K562 (cell line): ENCODE results near the gene AKAP13.

Experiments used
- CBFB ChIP-seq: sonication (generic); formaldehyde crosslinking; IDR thresholded peaks from 2 replicates; pipeline ENCODE4 v1.4.0; 2020; ENCODE audit warnings: mild to moderate bottlenecking, missing genetic modification reagents
- POLR2A ChIP-seq: fragments of 450-650 bp; conservative IDR thresholded peaks from 2 replicates; pipeline ENCODE4 v1.6.1; 2016

- no peak for TF ChIP-seq POLR2A
- TF ChIP-seq CBFB = no peak
These were observed 338.6 kb downstream of the AKAP13 start for GRCh38 chr15:85718981-85719380.
